ENCODE data around the gene ZDHHC14.
"Not testable (repeated sequence)": the region's sequence is repeated elsewhere in the genome, so short reads cannot be mapped to it uniquely, and the experiment has no call there.

ZDHHC14 gene

GRCh38 chr6:157467339-157467738 is 86.3 kb downstream of the ZDHHC14 start:
- DNase-seq (ENCODE audit: low read depth), result not testable (repeated sequence)

GRCh38 chr6:157468054-157468453 is 87.1 kb downstream of the ZDHHC14 start:
- DNase-seq (ENCODE audit: low read depth), result no peak

GRCh38 chr6:157468574-157468973 is 87.6 kb downstream of the ZDHHC14 start:
- no peak for DNase-seq (ENCODE audit: low read depth)

GRCh38 chr6:157469378-157469777 is 88.4 kb downstream of the ZDHHC14 start:
- DNase-seq (ENCODE audit: low read depth), result no peak

GRCh38 chr6:157471077-157471686 is 90.2 kb downstream of the ZDHHC14 start:
- DNase-seq (ENCODE audit: low read depth), result no peak

- no peak for DNase-seq (ENCODE audit: low read depth)
Measured at GRCh38 chr6:157471895-157472686, 91.1 kb downstream of the ZDHHC14 start.

- no peak for DNase-seq (ENCODE audit: low read depth)
Measured at GRCh38 chr6:157476797-157477196, 95.8 kb downstream of the ZDHHC14 start.

GRCh38 chr6:157478926-157479325 is 97.9 kb downstream of the ZDHHC14 start:
- no peak for DNase-seq (ENCODE audit: low read depth)

- DNase-seq (ENCODE audit: low read depth), result no peak
Measured at GRCh38 chr6:157479464-157480303, 98.7 kb downstream of the ZDHHC14 start.

- no peak for DNase-seq (ENCODE audit: low read depth)
Measured at GRCh38 chr6:157481189-157481864, 100.3 kb downstream of the ZDHHC14 start.

GRCh38 chr6:157481865-157482249 is 100.9 kb downstream of the ZDHHC14 start:
- DNase-seq (ENCODE audit: low read depth), result no peak

- no peak for DNase-seq (ENCODE audit: low read depth)
Measured at GRCh38 chr6:157483770-157484169, 102.8 kb downstream of the ZDHHC14 start.

GRCh38 chr6:157484181-157484580 is 103.2 kb downstream of the ZDHHC14 start:
- no peak for DNase-seq (ENCODE audit: low read depth)

GRCh38 chr6:157486572-157486971 is 105.6 kb downstream of the ZDHHC14 start:
- no peak for DNase-seq (ENCODE audit: low read depth)

- DNase-seq (ENCODE audit: low read depth), result no peak
Measured at GRCh38 chr6:157487110-157487773, 106.3 kb downstream of the ZDHHC14 start.

- DNase-seq (ENCODE audit: low read depth), result no peak
Measured at GRCh38 chr6:157488058-157488457, 107.1 kb downstream of the ZDHHC14 start.

- DNase-seq (ENCODE audit: low read depth), result no peak
Measured at GRCh38 chr6:157488716-157489118, 107.7 kb downstream of the ZDHHC14 start.

- DNase-seq (ENCODE audit: low read depth), result no peak
Measured at GRCh38 chr6:157490611-157491269, 109.8 kb downstream of the ZDHHC14 start.

GRCh38 chr6:157491571-157492232 is 110.7 kb downstream of the ZDHHC14 start:
- DNase-seq (ENCODE audit: low read depth), result no peak

GRCh38 chr6:157492249-157492648 is 111.3 kb downstream of the ZDHHC14 start:
- DNase-seq (ENCODE audit: low read depth), result no peak

GRCh38 chr6:157492741-157493140 is 111.8 kb downstream of the ZDHHC14 start:
- DNase-seq (ENCODE audit: low read depth), result no peak
